HL-60 (cell line): ENCODE data around the gene EEF1A2.

Source experiments
- DNase-seq, 2 experiments: peaks; one replicate each; pipeline ENCODE4 v3.0.0-alpha.2; 2010 to 2020; ENCODE audit warnings: low read depth in 1 of 2, low spot score in 1 of 2
- H3K27ac ChIP-seq: fragments of 250-450 bp; sonication (Bioruptor Pico); replicated peaks from 2 replicates; pipeline ENCODE4 v1.5.1; 2020; ENCODE audit warnings: mild to moderate bottlenecking, moderate library complexity
- H3K27me3 ChIP-seq: fragments of 250-450 bp; sonication (Bioruptor Pico); 2 replicates; pipeline ENCODE4 v1.5.1; 2021; ENCODE audit warnings: mild to moderate bottlenecking, moderate library complexity; ENCODE audit not compliant: insufficient read depth, poor library complexity, severe bottlenecking
- H3K4me3 ChIP-seq: replicated peaks from 2 replicates; pipeline ENCODE4 v1.5.1; 2011; ENCODE audit warnings: mild to moderate bottlenecking, control low read depth, low read length; ENCODE audit not compliant: insufficient read depth
- GABPA ChIP-seq: IDR thresholded peaks from 2 replicates; pipeline ENCODE4 v1.6.1; 2012; ENCODE audit warnings: low read depth
- POLR2AphosphoS5 ChIP-seq: IDR thresholded peaks from 2 replicates; pipeline ENCODE4 v1.6.1; 2012; ENCODE audit warnings: low read depth
- SPI1 ChIP-seq: IDR thresholded peaks from 2 replicates; pipeline ENCODE4 v1.6.1; 2012; ENCODE audit warnings: low read depth, mild to moderate bottlenecking, borderline replicate concordance
- TF ChIP-seq, protein P1 (sequence below): IDR thresholded peaks from one replicate; pipeline ENCODE4 v1.5.1; 2011; ENCODE audit warnings: low read length, control low read depth, inconsistent platforms; ENCODE audit not compliant: insufficient read depth
- TF ChIP-seq, protein P2 (sequence below): IDR thresholded peaks from 2 replicates; pipeline ENCODE4 v1.6.1; 2012; ENCODE audit warnings: low read depth; ENCODE audit not compliant: insufficient replicate concordance

Gene EEF1A2

DNA sequence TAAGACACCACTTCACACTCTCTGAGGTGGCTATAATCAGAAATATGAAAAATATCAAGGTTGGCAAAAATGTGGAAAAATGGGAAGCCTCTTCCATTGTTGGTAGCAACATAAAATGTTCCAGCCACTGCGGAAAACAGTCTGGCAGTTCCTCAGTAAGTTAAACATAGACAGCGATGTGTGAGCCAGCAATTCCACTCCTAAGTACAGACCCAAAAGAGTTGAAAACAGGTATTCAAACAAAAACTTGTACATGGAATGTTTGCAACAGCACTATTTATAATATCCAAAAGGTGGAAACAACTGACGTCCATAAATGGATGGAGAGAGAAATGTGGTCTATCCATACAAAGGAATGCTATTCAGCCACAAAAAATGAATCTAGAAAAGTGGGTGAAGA lies 14.3 kb upstream of the EEF1A2 start:
- Histone ChIP-seq H3K4me3 (no peak overlapping the region), H3K27ac (no peak overlapping the region), H3K27me3 (no peaks in the 10 kb centered on the region)
- TF ChIP-seq SPI1 (no peak), POLR2AphosphoS5 (no peak), GABPA (no peak)
- TF ChIP-seq, protein P1, sequence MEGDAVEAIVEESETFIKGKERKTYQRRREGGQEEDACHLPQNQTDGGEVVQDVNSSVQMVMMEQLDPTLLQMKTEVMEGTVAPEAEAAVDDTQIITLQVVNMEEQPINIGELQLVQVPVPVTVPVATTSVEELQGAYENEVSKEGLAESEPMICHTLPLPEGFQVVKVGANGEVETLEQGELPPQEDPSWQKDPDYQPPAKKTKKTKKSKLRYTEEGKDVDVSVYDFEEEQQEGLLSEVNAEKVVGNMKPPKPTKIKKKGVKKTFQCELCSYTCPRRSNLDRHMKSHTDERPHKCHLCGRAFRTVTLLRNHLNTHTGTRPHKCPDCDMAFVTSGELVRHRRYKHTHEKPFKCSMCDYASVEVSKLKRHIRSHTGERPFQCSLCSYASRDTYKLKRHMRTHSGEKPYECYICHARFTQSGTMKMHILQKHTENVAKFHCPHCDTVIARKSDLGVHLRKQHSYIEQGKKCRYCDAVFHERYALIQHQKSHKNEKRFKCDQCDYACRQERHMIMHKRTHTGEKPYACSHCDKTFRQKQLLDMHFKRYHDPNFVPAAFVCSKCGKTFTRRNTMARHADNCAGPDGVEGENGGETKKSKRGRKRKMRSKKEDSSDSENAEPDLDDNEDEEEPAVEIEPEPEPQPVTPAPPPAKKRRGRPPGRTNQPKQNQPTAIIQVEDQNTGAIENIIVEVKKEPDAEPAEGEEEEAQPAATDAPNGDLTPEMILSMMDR: no peak
- TF ChIP-seq, protein P2, sequence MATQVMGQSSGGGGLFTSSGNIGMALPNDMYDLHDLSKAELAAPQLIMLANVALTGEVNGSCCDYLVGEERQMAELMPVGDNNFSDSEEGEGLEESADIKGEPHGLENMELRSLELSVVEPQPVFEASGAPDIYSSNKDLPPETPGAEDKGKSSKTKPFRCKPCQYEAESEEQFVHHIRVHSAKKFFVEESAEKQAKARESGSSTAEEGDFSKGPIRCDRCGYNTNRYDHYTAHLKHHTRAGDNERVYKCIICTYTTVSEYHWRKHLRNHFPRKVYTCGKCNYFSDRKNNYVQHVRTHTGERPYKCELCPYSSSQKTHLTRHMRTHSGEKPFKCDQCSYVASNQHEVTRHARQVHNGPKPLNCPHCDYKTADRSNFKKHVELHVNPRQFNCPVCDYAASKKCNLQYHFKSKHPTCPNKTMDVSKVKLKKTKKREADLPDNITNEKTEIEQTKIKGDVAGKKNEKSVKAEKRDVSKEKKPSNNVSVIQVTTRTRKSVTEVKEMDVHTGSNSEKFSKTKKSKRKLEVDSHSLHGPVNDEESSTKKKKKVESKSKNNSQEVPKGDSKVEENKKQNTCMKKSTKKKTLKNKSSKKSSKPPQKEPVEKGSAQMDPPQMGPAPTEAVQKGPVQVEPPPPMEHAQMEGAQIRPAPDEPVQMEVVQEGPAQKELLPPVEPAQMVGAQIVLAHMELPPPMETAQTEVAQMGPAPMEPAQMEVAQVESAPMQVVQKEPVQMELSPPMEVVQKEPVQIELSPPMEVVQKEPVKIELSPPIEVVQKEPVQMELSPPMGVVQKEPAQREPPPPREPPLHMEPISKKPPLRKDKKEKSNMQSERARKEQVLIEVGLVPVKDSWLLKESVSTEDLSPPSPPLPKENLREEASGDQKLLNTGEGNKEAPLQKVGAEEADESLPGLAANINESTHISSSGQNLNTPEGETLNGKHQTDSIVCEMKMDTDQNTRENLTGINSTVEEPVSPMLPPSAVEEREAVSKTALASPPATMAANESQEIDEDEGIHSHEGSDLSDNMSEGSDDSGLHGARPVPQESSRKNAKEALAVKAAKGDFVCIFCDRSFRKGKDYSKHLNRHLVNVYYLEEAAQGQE: no peak
- DNase-seq: no peak

DNA sequence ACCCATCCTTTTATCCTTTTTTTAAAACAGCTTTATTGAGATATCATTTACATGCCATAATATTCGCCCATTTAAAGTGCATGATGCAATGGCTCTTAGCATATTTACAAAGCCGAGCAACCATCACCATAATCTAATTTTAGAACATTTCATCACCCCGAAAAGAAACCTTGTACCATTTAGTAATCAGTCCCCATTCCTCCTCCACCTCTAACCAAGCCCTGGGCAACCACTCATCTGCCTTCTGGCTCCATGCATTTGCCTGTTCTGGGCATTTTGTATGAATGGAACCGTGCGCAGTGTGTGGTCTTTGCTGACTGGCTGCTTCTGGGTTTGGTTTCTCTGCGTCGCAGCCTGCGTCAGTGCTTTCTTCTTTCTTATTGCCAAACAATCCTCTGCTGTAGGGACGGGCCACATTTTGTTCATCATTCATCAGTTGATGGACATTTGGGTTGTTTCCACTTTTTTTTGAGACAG lies 10.2 kb upstream of the EEF1A2 start:
- no peaks in the 10 kb centered on the region for H3K27me3 ChIP-seq
- no peak overlapping the region for H3K27ac ChIP-seq
- H3K4me3 ChIP-seq: no peak overlapping the region
- TF ChIP-seq, protein P2: no peak
- no peak for TF ChIP-seq SPI1
- TF ChIP-seq, protein P1: no peak
- TF ChIP-seq POLR2AphosphoS5: no peak
- no peak for TF ChIP-seq GABPA
- DNase-seq: no peak

DNA sequence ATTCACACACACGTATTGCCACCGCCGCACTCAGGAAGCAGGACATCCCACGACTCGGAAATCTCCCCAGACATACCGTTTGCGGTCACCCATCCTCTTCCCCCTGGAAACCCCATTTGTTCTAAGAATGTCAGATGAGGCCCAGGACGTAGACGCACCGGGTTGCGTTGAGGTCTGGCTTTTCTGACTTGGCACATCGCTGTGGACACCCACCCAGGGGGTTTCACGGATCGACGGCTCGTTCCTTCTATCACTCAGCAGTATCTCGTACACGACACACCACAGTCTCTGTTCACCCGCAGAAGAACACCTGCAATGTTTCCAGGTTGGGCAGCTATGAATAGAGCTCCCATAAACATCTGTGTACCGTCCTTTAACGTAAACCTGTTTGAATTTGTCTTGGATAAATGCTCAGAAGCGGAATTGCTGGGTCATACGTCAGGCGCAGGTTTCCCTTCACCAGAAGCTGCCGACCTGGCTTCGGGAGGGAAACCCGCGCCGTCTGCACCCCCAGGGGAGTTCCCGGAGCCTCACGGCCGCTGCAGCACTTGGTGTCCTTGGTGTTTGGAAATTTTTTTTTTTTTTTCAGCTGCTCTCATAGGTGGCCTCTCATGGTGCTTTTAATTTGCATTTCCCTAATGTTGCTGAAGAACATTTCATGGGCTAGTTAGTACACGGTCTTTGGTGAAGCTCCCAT lies 9.3 kb upstream of the EEF1A2 start:
- TF ChIP-seq POLR2AphosphoS5 (no peak), GABPA (no peak), SPI1 (no peak)
- TF ChIP-seq, protein P1: no peak
- TF ChIP-seq, protein P2: no peak
- no peak overlapping the region for H3K27ac ChIP-seq

More for the DNA sequence above, 9.3 kb upstream of the EEF1A2 start:
- Histone ChIP-seq H3K4me3 (no peak overlapping the region), H3K27me3 (no peaks in the 10 kb centered on the region)
- no peak for DNase-seq
